Liver (tissue), 9 donors: Measurements from ENCODE around the gene SLC11A1. TPM values are rescaled to one million over a fixed set of nuclear protein-coding genes. Genes with fewer than 3 reads are reported as not detected.
A peak's percentile ranks its signal among the peaks of the same experiment; 100 is the strongest.

Experiments
- DNase-seq: peaks from one replicate; pipeline ENCODE4 v3.0.0-alpha.2; 2017; ENCODE audit warnings: low spot score
- H3K27ac ChIP-seq, 2 donors: one replicate each; pipeline ENCODE4 v1.7.0; 2013; ENCODE audit warnings: inconsistent platforms in 2 of 2, low read length in 2 of 2, control low read depth in 1 of 2, low read depth in 1 of 2, mild to moderate bottlenecking in 1 of 2
- H3K27me3 ChIP-seq, 4 donors: one replicate each; pipeline versions ENCODE4 v1.6.1 to v1.7.0; 2013; ENCODE audit warnings: low read length in 3 of 4, inconsistent platforms in 1 of 4, mild to moderate bottlenecking in 1 of 4, moderate library complexity in 1 of 4; ENCODE audit not compliant: control insufficient read depth in 4 of 4, insufficient read depth in 4 of 4
- H3K36me3 ChIP-seq, 4 donors: one replicate each; pipeline versions ENCODE4 v1.6.1 to v1.7.0; 2013; ENCODE audit warnings: low read length in 3 of 4, mild to moderate bottlenecking in 3 of 4, low read depth in 1 of 4, moderate library complexity in 1 of 4; ENCODE audit not compliant: control insufficient read depth in 4 of 4, insufficient read depth in 3 of 4
- H3K4me1 ChIP-seq, 4 donors: one replicate each; pipeline versions ENCODE4 v1.6.1 to v1.7.0; 2013; ENCODE audit warnings: low read length in 3 of 4, mild to moderate bottlenecking in 3 of 4, moderate library complexity in 1 of 4; ENCODE audit not compliant: control insufficient read depth in 4 of 4, insufficient read depth in 4 of 4
- H3K4me3 ChIP-seq, 3 donors: one replicate each; pipeline versions ENCODE4 v1.6.1 to v1.7.0; 2013; ENCODE audit warnings: low read length in 3 of 3, control low read depth in 1 of 3, low read depth in 1 of 3, mild to moderate bottlenecking in 1 of 3
- H3K9ac ChIP-seq, 2 donors: one replicate each; pipeline ENCODE4 v1.7.0; 2013; ENCODE audit warnings: low read length in 2 of 2, mild to moderate bottlenecking in 2 of 2, moderate library complexity in 2 of 2, control low read depth in 1 of 2, low read depth in 1 of 2
- H3K9me3 ChIP-seq, 4 donors: one replicate each; pipeline versions ENCODE4 v1.6.1 to v1.7.0; 2013; ENCODE audit warnings: low read length in 3 of 4; ENCODE audit not compliant: control insufficient read depth in 4 of 4
- EGR1 ChIP-seq, 2 donors: IDR thresholded peaks; 2 replicates each; pipeline ENCODE4 v1.6.1; 2016 to 2018; ENCODE audit warnings: antibody characterized with exemption in 2 of 2, low read depth in 2 of 2
- FOXA1 ChIP-seq: IDR thresholded peaks from 2 replicates; pipeline ENCODE4 v1.6.1; 2016; ENCODE audit warnings: antibody characterized with exemption
- FOXA2 ChIP-seq: IDR thresholded peaks from 2 replicates; pipeline ENCODE4 v1.6.1; 2016; ENCODE audit warnings: antibody characterized with exemption
- GABPA ChIP-seq, 2 donors: IDR thresholded peaks in 1 of 2; conservative IDR thresholded peaks in 1 of 2; 2 replicates each; pipeline ENCODE4 v1.6.1; 2016; ENCODE audit warnings: antibody characterized with exemption in 2 of 2, mild to moderate bottlenecking in 1 of 2, moderate library complexity in 1 of 2
- HNF4A ChIP-seq, 2 donors: conservative IDR thresholded peaks; 2 replicates each; pipeline ENCODE4 v1.6.1; 2016; ENCODE audit warnings: antibody characterized with exemption in 2 of 2, mild to moderate bottlenecking in 2 of 2
- HNF4G ChIP-seq: IDR thresholded peaks from 2 replicates; pipeline ENCODE4 v1.6.1; 2016; ENCODE audit warnings: antibody characterized with exemption
- JUND ChIP-seq, 2 donors: IDR thresholded peaks; 2 replicates each; pipeline ENCODE4 v1.6.1; 2016; ENCODE audit warnings: antibody characterized with exemption in 2 of 2
- NR2F2 ChIP-seq: IDR thresholded peaks from 2 replicates; pipeline ENCODE4 v1.6.1; 2016; ENCODE audit warnings: antibody characterized with exemption
- RAD21 ChIP-seq, 2 donors: IDR thresholded peaks; 2 replicates each; pipeline ENCODE4 v1.6.1; 2016; ENCODE audit warnings: antibody characterized with exemption in 2 of 2, mild to moderate bottlenecking in 2 of 2
- REST ChIP-seq: IDR thresholded peaks from 2 replicates; pipeline ENCODE4 v1.6.1; 2016; ENCODE audit warnings: antibody characterized with exemption, mild to moderate bottlenecking
- RXRA ChIP-seq, 2 donors: IDR thresholded peaks; 2 replicates each; pipeline ENCODE4 v1.6.1; 2017 to 2018; ENCODE audit warnings: antibody characterized with exemption in 2 of 2, mild to moderate bottlenecking in 1 of 2
- SP1 ChIP-seq: IDR thresholded peaks from 2 replicates; pipeline ENCODE4 v1.6.1; 2018; ENCODE audit warnings: antibody characterized with exemption, mild to moderate bottlenecking
- TAF1 ChIP-seq: conservative IDR thresholded peaks from 2 replicates; pipeline ENCODE4 v1.6.1; 2016; ENCODE audit warnings: antibody characterized with exemption, mild to moderate bottlenecking
- YY1 ChIP-seq: IDR thresholded peaks from 2 replicates; pipeline ENCODE4 v1.6.1; 2016; ENCODE audit warnings: antibody characterized with exemption, mild to moderate bottlenecking
- WGBS: extraction: QIAGEN DNeasy Blood & Tissue Kit; methylation state at CpG from one replicate; pipeline ENCODE4 v1.1.7; 2013; 5-methylcytosine and 5-hydroxymethylcytosine counted together
- polyA plus RNA-seq, 2 donors: library from polyadenylated mRNA; stranded (reverse) in 1 of 2; unstranded in 1 of 2; fragments of 200-250 nt in 1 of 2; fragments of >200 nt in 1 of 2; fragmentation: Nextera tagmentation in 1 of 2; extraction: Ambion mirVana in 1 of 2; gene quantifications; one replicate each; pipeline versions ENCODE4 v1.2.1 to v1.2.3, GENCODE V29; 2013 to 2015
- total RNA-seq, 2 donors: library from RNA; depleted of rRNA; stranded (reverse); fragments of >200 nt; gene quantifications; one replicate each; pipeline ENCODE4 v1.2.3, GENCODE V29; 2014
- TF ChIP-seq, protein P1 (sequence below): IDR thresholded peaks from 2 replicates; pipeline ENCODE4 v1.6.1; 2016; ENCODE audit warnings: antibody characterized with exemption
- donor health status: healthy.
- donor health status: healthy.
- donor health status: healthy.
- donor health status: healthy.
- donor health status: healthy.

SLC11A1 gene
- total and polyA plus RNA-seq, 4 donors = 1.4 to 23.0 (median 3.2) TPM

GRCh38 chr2:218427741-218428140 lies 45.7 kb downstream of the SLC11A1 start (continued):
- TF ChIP-seq REST (no peak), GABPA (IDR thresholded peaks at IDR 0.05 in 1 of 2, conservative IDR thresholded peaks at IDR 0.05 in 1 of 2) (no peak), TAF1 (no peak), RAD21 (IDR thresholded peaks at IDR 0.05) (no peak), EGR1 (IDR thresholded peaks at IDR 0.05; ENCODE audit: low read depth in 2 of 2) (no peak), JUND (IDR thresholded peaks at IDR 0.05) (no peak), HNF4G (no peak)

DNA sequence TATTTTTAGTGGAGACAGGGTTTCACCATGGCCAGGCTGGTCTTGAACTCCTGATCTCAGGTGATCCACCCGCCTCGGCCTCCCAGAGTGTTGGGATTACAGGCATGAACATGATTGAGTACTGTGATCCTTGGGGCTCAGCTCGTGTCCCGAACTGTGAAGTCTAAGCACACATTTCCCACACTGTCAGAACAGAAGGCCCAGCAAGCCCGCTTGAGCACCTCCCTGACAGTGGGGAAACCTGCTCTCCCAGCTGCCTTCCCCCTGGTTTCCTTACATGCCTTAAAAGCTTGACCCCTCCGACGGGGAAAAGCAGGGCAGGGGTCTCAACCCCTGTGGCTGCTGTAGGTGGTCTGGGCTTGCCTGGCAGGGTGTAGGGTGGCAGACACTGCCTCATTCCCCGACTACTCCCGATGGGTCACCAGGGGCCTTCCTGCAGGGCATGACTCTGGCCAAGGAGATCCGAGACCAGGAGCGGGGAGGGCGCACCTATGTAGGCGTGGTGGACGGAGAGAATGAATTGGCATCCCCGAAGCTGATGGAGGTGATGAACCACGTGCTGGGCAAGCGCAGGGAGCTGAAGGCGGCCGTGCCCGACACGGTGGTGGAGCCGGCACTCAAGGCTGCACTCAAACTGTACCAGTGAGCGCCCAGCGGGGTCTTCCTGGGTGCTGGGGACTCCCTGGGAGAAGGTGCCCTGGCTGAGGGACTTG lies 46.9 kb downstream of the SLC11A1 start:
- Histone ChIP-seq H3K27me3 (no peaks in the 10 kb centered on the region), H3K9me3 (no peaks in the 10 kb centered on the region), H3K4me3 (no peak overlapping the region), H3K36me3 (peaks cover 0 to 47% (median 14%) of the 10 kb centered on the region in 4 donors), H3K9ac (no peak overlapping the region), H3K4me1 (no peaks in the 10 kb centered on the region), H3K27ac (no peak overlapping the region)
- no peak for DNase-seq
- WGBS = 95% methylated on average over 24 of the region's 24 CpGs
- no peak for TF ChIP-seq REST
- TF ChIP-seq GABPA (IDR thresholded peaks at IDR 0.05 in 1 of 2, conservative IDR thresholded peaks at IDR 0.05 in 1 of 2) = no peak
- no peak for TF ChIP-seq HNF4G
- TF ChIP-seq, protein P1, sequence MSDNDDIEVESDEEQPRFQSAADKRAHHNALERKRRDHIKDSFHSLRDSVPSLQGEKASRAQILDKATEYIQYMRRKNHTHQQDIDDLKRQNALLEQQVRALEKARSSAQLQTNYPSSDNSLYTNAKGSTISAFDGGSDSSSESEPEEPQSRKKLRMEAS = no peak
- TF ChIP-seq FOXA2 = no peak

- Histone ChIP-seq H3K4me3 (no peak overlapping the region), H3K27me3 (no peaks in the 10 kb centered on the region), H3K36me3 (peaks cover 0 to 51% (median 15%) of the 10 kb centered on the region in 4 donors), H3K9ac (no peak overlapping the region), H3K4me1 (peaks cover 0 to 7% (median 4%) of the 10 kb centered on the region in 4 donors), H3K27ac (no peak overlapping the region), H3K9me3 (no peaks in the 10 kb centered on the region)
- TF ChIP-seq NR2F2 (no peak), RAD21 (IDR thresholded peaks at IDR 0.05) (no peak), YY1 (no peak), JUND (IDR thresholded peaks at IDR 0.05) (no peak), FOXA1 (no peak), SP1 (no peak), HNF4A (conservative IDR thresholded peaks at IDR 0.05) (no peak), FOXA2 (no peak), REST (no peak), RXRA (IDR thresholded peaks at IDR 0.05) (no peak), EGR1 (IDR thresholded peaks at IDR 0.05; ENCODE audit: low read depth in 2 of 2) (no peak), GABPA (IDR thresholded peaks at IDR 0.05 in 1 of 2, conservative IDR thresholded peaks at IDR 0.05 in 1 of 2) (no peak)
- TF ChIP-seq, protein P1 = no peak
- WGBS = 76% methylated on average over 9 of the region's 9 CpGs
- peak; percentile 46 for DNase-seq
Observed at GRCh38 chr2:218429911-218430692, 48.0 kb downstream of the SLC11A1 start.
